ENCODE data around the gene NUDT2.
"Not testable (repeated sequence)": the region's sequence is repeated elsewhere in the genome, so short reads cannot be mapped to it uniquely, and the experiment has no call there.

NUDT2 gene

DNA sequence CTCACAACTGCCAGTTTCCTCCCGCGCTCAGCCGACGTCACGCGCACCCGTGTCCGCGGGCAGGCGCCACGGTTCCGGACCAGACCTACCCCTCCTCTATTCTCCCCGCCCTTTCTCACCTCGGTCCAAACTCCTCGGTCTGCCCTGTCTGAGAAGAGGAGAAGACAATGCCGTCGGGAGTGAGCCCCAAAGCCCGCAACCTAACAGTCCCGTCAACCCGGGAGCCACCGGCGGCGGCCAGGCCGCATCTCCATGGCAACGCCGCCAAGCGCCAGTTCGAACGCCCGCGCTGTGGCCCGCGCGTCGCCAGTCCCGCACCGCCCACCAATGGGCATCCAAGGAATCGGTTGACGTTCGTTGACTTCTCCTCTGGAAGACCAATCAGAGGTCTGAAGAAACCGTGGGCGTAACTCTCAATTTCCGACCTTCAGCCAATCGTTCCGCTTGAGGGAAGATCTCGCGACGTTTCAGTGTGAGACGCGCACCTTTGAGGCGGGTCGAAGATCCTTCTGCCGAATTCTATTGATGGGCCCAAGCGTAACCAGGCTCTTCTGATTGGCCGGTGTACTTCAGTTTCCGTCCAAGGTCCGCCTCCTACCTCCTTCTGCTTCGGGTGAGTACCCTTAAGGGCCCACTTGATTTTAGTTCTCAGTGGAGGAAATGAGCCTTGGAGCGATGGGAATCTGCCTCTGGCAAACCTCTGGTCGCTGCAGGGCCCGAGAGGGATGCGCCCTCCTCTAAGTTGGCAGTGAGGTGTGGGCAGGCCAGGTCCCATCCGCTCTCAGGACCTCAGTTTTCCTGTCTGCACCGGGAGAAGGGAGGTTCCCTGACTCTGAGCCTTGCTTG, at the start of gene NUDT2, which contains the start of gene KIF24:
Gene NUDT2 (plus strand): TSS at position 583 of the 846 bp plus-strand sequence. CDS start 9,471 bp downstream, outside the sequence.
Gene KIF24 (minus strand): TSS at position 282 of the 846 bp plus-strand sequence. CDS start 17,922 bp downstream, outside the sequence.
- peak; percentile 99 for DNase-seq

DNA sequence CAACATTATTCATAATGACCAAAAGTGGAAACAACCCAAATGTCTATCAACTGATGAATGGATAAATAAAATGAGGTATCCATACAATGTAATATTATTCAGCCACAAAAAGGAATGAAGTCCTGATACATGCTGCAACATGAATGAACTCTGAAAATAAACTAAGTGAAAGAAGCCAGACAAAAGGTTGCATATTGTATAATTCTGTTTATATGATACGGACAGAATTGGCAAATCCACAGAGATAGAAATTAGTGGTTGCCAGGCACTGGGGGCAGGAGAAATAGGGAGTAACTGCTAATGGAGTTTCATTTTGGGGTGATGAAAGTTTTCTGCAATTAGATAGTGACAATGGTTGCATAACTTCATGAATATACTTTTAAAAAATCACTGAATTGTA, 47.3 kb upstream of the NUDT2 start:
- no peak for DNase-seq

DNA sequence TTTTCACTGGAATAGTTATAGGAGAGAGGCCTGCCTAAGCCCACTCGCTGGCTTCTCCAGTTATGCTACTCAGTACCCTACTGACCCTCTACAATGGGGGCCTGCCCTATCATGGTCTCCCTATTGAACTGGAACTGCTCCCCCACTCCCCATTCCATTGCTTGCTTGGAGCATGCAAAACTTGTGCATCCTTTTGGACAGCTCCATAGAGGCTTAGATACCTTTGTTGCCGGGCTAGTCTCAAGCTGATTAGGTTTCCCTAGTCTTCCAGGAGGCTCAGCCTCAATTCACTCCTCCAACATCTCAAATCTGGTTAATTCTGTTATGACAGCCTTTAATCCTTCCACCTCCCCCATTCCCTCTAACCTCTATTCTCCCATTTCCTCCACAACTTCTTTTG, 40.2 kb upstream of the NUDT2 start:
- no peak for DNase-seq

DNA sequence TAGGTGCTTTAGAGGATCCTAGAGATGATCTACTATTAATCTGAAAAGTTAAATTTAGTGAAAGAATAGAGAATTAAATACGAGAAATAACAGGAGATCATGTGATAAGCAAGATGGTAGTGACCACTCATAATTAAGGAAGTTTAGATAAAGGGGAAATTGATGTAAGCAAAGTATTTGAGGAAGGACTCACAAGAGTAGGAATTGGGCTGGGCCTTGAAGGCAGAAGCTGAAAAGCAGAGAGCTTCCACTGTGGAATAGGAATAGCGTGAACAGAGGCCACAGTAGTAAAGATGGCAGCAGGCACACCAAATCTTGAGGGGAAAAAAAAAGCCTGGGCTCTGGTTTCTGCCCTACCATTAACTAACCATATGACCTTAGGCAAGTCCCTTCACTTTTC, 38.3 kb upstream of the NUDT2 start:
- DNase-seq: no peak

DNA sequence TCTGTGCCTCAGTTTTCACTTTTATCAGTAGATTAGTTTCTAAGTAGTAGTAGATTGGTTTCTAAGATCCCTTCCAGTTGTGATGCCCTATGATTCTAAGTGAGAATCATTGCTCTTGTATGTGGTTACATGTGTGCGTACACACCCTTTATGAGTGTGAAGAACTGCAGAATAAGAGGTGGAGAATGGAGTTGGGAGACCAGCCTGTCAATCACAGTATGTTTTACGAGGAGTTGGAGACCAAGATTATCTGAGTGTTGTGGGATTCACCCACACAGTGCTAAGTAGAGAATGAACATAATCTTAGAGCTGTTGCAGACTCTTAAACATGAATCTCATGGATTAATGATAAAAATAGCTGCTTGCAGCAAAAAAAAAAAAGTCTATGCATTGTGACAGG, 37.9 kb upstream of the NUDT2 start:
- no peak for DNase-seq

DNA sequence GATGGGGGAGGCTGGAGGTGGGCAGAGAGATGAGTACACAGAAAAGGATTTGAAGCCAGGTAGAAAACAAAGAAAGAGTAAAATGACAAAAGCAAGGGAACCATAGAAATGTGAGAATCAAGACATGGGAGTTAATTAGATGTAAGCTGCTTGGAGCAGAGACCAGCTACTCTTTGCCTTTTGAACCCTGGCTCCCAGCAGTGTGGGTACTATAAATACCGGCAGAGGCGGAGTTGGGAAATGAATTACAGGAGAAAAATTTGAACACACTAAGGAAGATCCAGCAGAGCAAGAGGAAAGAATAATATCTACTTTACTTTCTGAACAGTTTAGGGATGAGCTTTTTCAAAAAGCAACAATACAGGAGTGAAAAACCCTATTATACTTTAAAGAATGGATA, 36.8 kb upstream of the NUDT2 start:
- DNase-seq: no peak

DNA sequence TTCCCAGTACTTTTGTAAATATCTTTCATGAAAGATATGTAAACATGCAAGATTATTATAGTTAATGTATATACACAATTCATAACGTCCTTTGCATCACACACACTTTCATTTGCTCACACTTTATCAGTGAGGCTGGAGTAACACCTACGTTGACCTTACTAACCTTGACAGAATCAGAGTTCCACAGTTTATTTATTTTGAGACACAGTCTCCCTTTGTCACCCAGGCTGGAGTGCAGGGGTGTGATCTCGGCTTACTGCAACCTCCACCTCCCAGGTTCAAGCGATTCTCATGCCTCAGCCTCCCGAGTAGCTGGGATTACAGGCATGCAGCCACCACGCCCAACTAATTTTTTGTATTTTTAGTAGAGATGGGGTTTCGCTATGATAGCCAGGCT, 28.3 kb upstream of the NUDT2 start:
- DNase-seq: not testable (repeated sequence)

DNA sequence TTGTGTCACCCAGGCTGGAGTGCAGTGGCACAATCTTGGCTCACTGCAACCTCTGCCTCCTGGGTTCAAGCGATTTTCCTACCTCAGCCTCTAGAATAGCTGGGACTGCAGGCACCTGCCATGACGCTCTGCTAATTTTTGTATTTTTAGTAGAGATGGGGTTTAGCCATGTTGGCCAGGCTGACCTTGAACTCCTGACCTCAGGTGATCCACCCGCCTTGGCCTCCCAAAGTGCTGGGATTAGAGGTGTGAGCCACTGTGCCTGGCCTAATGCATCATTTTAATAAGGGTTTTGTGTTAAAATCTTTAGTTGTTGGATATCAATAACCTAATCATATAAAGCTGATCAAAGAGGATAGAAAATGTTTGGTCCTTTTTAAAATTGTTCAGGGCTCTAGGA, 21.1 kb upstream of the NUDT2 start:
- DNase-seq: not testable (repeated sequence)

DNA sequence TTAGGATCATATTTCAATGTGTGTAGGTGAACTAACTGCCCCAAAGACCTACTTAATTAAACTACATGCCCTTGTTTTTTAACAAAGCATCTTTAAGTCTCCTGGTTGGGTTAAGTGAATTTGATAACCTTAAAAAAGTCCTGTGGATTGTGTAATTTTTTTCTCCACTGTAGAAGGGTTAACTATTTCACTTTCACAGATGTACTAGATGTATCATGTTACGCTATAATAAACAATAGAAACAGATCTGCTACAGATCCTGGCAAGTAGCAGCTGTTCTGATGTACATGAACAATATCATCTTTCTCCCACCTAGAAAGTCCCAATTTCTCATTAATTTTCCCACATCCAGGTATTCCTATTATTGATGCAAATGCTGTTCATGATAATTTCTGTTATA, 19.2 kb upstream of the NUDT2 start:
- no peak for DNase-seq

DNA sequence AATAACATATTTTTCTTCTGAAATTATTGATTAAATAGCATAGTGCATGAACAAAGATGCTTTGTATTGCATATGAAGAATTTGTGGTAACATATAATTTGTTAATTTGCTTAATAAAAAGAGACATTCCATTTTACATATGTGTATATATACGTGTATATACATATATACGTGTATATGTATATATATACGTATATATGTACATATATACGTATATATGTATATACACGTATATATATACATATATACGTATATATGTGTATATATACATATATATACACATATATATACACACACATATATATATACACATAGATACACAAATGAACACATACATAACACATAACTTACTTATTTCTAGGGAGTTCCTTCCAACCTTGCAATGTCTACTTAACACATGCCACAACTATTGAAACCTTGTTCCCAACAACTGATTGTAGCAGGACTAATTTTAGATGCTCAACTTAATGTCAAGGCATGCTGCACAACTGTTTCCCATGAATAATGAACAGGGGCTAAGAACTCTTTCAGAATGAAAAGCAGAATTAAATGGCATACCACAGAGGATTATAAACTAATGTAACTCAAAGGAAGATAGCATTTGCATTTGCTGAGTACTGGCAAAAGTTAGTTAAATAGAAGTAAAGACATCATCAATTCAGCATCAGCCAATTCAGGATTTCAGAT, 17.7 kb upstream of the NUDT2 start:
- no peak for DNase-seq

GRCh38 chr9:34317436-34317835, 11.9 kb upstream of the NUDT2 start:
- no peak for DNase-seq

GRCh38 chr9:34318163-34318790, 11.1 kb upstream of the NUDT2 start:
- no peak for DNase-seq

DNA sequence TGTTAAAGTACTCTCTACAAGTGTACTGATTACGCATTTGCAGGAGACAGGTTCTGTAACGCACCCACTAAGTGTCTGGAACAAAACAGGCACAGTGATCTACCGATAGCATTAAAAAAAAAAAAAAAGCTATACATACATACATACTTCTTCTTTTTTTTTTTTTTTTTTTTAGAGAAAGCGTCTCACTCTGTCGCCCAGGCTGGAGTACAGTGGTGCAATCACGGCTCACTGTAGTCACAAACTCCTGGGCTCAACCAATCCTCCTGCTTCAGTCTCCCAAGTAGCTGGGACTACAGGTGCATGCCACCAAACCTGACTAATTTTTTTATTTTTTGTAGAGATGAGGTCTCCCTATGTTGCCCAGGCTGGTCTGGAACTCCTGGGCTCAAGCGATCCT, 7.9 kb upstream of the NUDT2 start:
- no peak for DNase-seq

DNA sequence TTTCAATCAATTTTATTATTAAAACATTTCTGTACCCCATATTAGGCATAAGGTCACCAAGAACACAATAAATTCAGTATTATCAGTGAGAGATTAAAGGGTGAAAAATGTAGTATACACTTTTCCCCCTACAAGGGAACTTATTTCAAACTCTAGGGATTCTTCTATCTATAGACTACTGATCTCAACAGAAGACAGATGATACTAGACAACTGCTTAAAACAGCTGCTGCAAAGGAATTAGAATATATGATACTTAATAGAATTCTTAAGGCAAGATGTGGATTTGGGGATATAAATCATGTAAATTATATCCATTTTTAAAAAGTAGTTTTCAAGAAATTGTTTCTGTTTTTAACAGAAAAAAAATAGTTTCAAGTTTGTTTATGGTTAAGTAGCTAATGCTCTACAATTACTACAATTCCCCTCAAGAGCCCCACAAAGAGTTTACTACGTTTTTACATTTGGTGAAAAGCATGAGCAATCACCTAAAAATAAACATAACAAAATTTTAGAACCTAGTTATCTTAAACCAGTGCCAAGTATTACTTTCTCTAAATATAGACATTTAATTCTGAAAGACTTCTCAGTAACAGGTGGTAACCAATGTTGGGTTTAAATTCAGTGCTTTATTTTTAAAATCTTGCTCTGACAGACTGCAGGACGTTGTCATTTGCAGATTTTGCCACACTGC, 6.3 kb upstream of the NUDT2 start:
- DNase-seq: no peak

DNA sequence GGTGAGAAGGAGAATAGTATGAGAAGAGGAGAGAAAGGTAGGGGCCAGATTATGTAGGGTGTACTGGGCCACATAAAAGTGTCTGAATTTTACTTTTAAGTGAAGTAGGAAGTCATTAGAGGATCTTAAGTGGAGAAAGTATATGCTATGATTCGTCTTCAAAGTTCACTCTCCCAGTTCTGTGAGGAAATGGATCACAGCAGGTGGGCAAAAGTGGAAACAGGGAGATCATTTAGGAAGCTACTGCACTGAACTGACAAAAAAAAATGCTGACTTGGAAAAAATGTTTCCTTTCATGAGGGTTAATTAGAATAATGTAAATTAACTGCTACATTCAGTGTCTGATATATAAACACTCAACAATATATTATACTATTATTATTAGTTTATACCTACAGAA, 2.7 kb upstream of the NUDT2 start:
- DNase-seq: no peak

DNA sequence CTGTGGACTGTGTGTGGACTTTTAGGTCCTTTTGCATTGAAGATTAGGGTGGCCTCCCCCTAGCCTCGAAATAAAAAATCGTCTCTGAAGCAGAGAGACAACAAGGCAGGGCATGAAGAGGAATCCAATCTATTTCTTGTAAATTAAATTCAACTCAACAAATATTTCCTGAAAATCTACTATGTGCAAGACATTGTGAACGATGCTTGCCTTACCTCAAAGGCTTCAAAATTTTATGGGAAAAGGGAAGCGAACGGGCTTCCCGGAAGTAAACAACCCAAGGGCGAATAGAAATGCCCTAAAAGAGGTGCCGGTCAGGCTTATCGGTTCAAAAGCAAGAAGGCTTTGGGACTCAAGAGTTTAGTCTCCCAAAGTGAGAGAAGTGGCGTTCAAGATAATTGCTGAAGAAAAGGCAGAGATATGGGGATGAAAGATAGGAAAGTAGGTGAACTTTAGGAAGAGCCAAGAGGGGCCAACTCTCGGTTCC, 826 bp upstream of the NUDT2 start:
- no peak for DNase-seq

- DNase-seq: no peak
Measured at GRCh38 chr9:34331196-34331595, 1.8 kb downstream of the NUDT2 start.

GRCh38 chr9:34332076-34332964, 3.0 kb downstream of the NUDT2 start:
- DNase-seq: peak in 1 of 2 donors; percentile 33

- DNase-seq: no peak
Measured at GRCh38 chr9:34333836-34334235, 4.5 kb downstream of the NUDT2 start.

DNA sequence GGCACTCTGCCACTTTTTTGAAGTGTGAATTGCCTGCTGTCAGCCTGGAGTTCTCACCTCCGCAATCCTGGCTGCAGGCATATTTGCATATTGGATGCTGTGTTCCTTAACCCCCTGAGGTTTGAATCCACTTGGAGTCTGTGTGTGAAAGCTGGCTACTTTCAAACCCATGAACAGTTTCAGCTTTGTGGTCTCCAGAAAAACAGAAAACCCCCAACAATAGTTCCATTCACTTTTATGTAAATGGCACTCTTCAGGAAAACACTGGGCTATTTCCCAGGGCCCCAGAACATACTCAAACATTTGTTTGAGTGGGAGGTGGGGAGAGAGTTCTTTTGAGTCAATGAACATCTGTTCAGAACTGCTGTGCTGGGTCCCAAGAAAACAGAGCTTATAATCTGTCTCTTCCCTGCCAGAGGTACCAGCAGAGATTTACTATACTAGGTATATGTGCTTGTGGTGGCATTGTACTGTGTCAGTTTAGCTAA, 5.0 kb downstream of the NUDT2 start:
- DNase-seq: no peak

DNA sequence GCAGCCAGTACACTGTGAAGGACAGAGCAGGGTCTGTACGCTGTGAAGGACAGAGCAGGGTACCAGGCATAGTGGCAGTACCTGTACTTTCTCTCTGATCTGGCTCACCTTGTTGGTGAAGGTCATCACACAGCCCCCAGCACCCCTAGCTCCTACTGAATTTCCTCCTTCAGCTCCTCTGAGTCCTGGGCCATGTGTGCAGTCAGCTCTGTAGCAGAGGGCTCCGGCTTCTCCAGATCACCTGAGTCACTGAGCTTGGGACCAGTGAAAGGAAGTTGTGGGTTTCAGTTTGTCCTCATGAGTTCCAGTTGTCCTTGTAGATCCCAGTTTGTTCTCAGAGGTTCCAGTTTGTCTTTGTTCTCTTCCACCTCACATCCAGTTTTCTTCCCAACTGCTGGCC, 5.5 kb downstream of the NUDT2 start:
- no peak for DNase-seq

DNA sequence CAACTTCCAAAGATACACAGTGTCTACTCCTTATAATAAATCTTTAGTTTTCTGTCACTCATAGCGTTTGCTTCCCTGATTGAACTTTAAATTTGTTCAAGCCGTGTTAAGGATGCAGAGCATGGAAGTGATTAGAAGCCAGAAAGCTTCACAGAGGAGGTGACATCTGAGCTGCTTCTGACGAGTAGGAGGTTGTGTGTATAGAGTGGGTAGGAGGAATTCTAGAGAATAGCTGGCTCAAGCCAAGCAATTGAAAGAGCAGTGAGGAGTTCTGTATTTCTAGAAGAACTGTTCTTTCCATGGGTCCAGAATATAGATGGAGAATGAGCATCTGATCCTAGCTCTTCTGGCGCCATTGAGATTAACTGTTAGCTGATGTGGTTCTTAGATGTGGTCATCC, 6.0 kb downstream of the NUDT2 start:
- DNase-seq: no peak
